Activated T-cell treated with anti-CD3 and anti-CD28 coated beads for 24 hours (primary cell): ENCODE measurements around the gene COL25A1.
"Not testable (repeated sequence)": the region's sequence is repeated elsewhere in the genome, so short reads cannot be mapped to it uniquely, and the experiment has no call there.

Experiments
- DNase-seq: peaks from one replicate; pipeline ENCODE4 v3.0.0-alpha.2; 2020; ENCODE audit warnings: low read depth

COL25A1 gene

DNA sequence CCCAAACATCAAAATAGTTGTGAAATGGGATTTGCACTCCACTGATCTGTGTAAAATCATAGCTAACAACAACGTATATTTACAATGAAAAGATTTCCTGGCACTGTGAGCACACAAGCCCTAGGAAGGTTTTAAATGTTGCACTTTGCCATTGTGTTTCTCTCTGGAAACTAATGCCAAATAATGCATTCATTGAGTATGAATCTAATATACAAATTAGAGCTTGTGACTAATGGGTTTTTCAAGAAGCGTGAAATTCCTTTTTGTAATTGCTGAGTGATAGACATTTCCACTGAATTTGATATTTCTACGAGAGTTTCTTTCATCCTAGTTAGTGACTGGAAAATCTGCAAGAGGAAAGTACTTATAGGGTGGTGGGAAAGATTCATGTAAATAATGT lies 135.9 kb downstream of the COL25A1 start:
- no peak for DNase-seq

DNA sequence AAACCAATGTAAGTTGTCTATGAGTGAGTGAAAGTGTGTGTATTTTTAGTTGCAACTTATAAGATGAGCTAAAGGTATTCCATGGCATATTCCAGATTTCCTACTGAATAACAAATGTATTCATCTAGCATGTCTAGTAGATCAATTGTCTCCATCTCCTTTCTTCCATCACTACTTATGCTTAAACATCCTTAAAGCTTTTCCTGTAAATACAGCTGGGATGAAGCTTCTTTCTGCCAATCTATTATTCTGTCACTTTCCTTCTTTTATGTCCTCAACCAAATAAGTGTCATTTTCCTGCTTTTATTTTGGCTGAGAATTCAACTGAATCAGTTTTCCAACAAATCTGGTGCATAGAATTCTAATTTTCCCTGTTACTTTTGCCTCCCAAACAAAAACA lies 136.3 kb downstream of the COL25A1 start:
- no peak for DNase-seq

- no peak for DNase-seq
Observed at GRCh38 chr4:109164011-109164410, 138.4 kb downstream of the COL25A1 start.

GRCh38 chr4:109163493-109163892 lies 139.0 kb downstream of the COL25A1 start:
- DNase-seq = no peak

- no peak for DNase-seq
Observed at GRCh38 chr4:109162759-109163158, 139.7 kb downstream of the COL25A1 start.

DNA sequence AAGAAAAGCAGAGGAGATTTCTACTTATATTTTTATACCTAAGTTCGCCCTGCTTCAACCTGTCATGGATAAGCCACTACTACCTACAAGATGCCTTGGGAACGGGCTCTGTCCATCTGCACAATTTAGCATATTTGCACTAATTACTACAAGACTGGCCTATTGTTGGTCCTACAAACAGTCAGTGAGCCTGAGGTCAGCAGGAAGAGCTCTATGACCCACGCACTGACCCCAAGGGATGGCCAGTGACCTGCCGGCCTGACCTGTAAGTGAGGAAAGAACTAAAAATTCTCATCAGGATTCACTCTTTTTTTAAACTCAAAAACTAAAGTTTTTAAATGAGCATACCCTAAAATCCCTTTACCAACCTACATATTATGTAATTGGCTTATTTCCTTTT lies 142.0 kb downstream of the COL25A1 start:
- DNase-seq = no peak

DNA sequence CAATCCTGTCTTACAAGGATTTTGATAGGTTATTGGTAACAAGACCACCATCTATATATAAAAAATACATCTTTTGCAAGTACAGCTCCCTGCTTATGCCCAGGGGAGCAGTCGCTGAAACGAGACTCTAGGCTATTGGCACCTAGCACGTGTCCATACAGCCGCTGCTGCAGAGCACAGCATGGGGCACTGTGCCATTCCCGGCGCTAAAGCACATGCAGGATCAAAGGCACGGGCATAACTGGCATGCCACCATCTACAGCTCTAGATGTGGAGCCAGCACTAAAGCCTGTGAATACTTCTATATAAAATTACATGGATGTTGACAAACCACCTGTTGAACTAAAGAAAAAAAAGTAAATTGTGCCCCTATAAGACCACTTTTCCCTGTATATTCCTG lies 144.8 kb downstream of the COL25A1 start:
- DNase-seq = no peak

DNA sequence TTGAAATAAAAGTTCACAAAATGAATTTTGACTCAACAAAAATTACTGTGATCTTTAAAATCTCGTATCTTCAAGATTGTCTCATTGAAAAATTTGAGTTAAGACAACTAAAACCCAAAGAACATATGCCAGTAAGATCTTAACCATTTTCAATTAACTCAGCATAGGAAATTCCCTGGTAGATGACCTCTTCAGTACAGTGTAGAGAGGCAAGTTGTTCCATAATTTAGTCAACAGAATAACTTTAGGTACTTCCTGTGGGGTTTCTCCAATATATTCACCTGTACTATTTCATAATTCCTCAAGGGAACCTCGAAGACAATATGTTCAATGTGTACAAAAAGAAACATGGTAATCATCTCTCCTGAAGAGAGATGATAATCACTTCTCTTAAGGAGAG lies 145.3 kb downstream of the COL25A1 start:
- DNase-seq = no peak

DNA sequence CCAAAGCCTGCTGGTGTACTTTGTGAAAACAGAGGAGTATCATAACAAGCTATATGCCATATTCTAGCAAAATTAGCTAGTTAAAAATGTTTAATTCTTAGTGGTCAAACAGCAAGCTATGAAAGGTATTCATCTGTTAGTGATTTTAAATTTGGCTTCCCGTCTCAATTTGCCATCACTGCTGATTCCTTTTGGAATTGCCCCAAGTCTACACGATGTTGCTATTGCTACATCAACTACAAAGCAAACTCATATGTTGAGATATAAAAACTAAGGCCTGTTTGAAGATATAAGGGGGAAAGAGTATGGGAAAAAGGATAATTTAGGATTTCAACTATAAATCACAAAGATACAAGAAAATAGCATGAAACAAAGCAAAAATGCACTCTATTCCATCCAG lies 146.1 kb downstream of the COL25A1 start:
- no peak for DNase-seq

GRCh38 chr4:109155682-109156283 lies 146.7 kb downstream of the COL25A1 start:
- no peak for DNase-seq

GRCh38 chr4:109155084-109155483 lies 147.4 kb downstream of the COL25A1 start:
- DNase-seq = no peak

- no peak for DNase-seq
Observed at GRCh38 chr4:109154424-109154823, 148.0 kb downstream of the COL25A1 start.

DNA sequence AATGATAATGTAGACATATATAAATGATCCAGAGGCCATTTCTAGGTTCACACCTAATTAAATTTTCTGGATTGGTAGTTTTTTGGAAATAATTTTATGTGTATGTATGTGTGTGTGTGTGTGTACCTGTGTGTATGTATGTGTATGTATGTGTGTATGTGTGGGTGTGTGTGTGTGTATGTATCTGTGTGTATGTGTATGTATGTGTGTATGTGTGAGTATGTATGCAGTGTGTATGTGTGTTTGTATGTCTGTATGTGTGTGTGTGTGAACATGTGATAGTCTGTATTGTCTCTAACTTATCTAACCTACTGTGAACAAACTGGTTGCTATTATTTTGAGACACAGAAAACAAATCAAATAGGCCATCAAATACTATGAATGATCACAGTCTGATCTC lies 152.6 kb downstream of the COL25A1 start:
- DNase-seq = no peak

GRCh38 chr4:109148577-109149075 lies 153.8 kb downstream of the COL25A1 start:
- no peak for DNase-seq

DNA sequence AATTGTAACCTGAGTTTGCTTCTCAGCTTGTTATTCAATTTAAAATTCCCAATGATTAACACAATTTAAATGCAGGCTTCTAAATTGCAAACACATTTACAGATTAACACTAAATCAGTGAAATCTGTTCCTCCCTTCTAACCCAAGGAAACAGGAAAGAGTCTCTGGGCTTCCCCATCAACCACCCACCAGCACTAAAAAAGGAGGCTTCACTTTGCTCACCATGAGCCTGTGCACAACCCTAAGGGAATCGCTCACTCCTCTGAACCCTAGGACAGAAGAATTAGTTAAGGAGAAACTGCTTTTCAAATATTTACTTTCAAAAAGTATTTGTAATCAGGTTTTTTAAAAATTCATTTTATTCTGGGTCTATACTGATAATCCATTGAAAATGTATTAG lies 155.3 kb downstream of the COL25A1 start:
- no peak for DNase-seq

DNA sequence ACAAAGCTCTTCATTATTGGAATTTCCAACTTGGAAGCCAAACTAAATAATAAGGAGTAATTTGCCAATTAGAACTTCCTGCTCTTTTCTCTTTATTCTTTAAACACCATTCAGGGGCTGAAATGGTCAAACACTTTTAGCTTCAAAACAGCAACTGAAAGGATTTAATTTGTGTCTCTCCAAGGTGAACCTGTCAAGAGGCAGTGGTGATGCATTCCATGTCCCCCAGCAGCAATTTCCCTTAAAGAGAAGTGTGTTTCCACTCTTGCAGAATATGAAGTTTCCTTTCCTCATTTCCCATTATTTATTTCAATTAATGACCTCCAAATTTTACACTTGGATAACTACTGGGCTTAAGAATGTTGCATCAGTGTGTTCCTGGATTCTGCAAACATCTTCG lies 156.0 kb downstream of the COL25A1 start:
- DNase-seq = no peak

DNA sequence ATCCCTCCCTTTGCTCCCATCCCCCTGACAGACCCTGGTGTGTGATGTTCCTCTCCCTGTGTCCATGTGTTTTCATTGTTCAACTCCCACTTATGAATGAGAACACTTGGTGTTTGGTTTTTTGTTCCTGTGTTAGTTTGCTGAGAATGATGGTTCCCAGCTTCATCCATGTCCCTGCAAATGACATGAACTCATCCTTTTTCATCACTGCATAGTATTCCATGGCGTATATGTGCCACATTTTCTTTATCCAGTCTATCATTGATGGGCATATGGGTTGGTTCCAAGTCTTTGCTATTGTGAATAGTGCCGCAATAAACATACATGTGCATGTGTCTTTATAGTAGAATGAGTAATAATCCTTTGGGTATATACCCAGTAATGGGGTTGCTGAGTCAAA lies 164.3 kb downstream of the COL25A1 start:
- not testable (repeated sequence) for DNase-seq

- DNase-seq = no peak
Observed at GRCh38 chr4:109134921-109135320, 167.5 kb downstream of the COL25A1 start.

GRCh38 chr4:109134268-109134667 lies 168.2 kb downstream of the COL25A1 start:
- no peak for DNase-seq

- no peak for DNase-seq
Observed at GRCh38 chr4:109131559-109131958, 170.9 kb downstream of the COL25A1 start.

DNA sequence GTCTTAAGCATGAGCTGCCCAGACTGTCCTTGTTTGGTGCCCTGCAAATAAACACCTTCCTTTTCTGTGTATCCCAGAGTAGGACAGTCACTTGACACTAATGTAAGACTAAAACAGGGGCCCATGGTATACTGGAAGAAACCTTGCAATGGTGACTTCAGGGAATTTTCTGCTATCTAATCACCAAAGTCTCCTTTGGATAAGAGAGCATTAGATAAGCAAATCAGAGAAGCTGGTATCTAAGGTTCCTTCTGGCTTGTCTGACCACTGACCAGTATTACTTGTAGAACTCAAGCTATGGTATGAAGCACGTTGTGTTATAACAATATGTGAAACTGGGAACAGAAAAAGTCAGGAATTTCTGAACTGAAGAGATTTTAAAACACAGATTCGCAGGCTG lies 173.9 kb downstream of the COL25A1 start:
- DNase-seq = no peak

DNA sequence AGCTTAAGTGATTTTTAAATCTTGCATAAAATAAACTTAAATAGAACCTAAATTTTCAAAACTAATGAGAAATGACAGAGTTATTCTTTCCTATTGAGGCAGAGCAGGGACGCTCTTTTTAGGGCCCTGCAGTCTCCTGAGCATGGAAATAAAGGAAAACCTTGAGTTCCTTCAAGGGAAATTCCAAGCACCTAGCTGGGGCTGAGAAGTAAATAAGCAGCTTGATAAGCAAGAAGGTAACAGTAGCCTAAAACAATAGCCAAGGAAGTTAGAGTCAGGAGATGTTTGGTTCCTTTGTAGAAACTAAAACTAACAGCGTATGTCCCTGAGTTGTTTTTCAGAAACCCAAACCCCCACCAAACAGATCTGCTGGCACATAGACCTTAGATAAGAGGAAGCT lies 174.6 kb downstream of the COL25A1 start:
- no peak for DNase-seq

DNA sequence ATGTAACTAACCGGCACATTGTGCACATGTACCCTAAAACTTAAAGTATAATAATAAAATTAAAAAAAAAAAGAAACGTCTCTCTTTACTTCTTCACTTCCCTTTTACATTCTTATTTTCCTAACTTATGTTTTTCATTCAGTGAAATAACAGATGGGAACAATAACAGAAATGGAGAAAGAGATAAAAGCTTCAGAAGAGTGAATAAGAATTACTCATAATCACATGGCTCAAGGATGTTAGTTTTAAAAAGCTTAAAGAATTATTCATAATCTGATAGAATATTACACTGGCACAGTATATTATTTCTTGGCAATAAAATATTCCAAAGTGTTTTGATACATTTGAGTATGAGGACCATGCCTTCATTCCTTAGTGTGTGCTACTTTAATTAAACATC lies 175.6 kb downstream of the COL25A1 start:
- DNase-seq = no peak

- DNase-seq = no peak
Observed at GRCh38 chr4:109125084-109125483, 177.4 kb downstream of the COL25A1 start.

DNA sequence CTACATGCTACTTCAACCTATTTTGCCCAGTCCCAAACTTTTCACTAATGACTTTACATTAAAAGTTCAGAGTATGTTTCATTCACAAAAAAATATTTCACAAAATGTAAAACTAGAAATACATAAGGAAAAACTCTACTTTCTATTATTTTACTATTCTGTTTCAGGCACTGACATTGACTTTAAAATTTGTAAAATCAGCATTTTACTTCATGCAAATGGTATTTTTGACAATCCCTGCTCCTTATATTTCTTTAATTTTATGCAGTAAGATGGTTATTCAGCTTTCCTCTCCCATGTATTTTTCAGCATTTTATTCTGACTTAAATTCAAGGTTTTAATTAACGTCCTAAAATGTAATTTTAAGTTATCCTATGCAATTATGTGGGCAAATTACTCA lies 178.5 kb downstream of the COL25A1 start:
- DNase-seq = no peak
